Measurements from ENCODE around the gene GPC1.

GPC1 gene

DNA sequence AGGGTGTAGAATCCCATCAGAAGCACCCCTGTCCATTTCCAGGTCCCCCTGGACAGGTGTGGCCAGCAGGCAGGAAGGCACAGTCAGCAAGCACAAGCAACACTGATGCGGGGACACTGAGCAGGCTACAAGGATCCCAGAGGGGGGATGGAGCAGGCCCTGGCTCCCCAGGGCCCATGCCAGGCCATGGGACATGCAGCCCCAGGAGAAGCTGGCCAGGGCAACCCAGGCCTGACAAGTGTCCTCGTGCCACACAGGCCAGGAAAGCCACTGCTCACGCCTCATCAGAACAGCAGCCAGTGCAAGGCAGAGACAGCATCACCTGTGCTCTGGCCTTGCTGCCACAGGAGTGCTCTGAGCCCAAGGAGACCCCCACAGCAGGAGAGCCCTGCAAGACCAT lies 14.1 kb upstream of the GPC1 start:
- no peak overlapping the region for H3K27ac ChIP-seq
- no peaks in the 10 kb centered on the region for H3K27me3 ChIP-seq
- TF ChIP-seq, protein P1, sequence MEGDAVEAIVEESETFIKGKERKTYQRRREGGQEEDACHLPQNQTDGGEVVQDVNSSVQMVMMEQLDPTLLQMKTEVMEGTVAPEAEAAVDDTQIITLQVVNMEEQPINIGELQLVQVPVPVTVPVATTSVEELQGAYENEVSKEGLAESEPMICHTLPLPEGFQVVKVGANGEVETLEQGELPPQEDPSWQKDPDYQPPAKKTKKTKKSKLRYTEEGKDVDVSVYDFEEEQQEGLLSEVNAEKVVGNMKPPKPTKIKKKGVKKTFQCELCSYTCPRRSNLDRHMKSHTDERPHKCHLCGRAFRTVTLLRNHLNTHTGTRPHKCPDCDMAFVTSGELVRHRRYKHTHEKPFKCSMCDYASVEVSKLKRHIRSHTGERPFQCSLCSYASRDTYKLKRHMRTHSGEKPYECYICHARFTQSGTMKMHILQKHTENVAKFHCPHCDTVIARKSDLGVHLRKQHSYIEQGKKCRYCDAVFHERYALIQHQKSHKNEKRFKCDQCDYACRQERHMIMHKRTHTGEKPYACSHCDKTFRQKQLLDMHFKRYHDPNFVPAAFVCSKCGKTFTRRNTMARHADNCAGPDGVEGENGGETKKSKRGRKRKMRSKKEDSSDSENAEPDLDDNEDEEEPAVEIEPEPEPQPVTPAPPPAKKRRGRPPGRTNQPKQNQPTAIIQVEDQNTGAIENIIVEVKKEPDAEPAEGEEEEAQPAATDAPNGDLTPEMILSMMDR (IDR thresholded peaks at IDR 0.05): no peak
- no peak overlapping the region for H3K4me3 ChIP-seq (ENCODE audit: low read depth in 1 of 2, low read length in 1 of 2)
- H3K4me1 ChIP-seq (ENCODE audit: control insufficient read depth in 1 of 2, insufficient read depth in 1 of 2, low read depth in 1 of 2, low read length in 1 of 2): no peaks in the 10 kb centered on the region
- H3K36me3 ChIP-seq: no peaks in the 10 kb centered on the region
- H3K9me3 ChIP-seq: peaks cover 7% of the 10 kb centered on the region

DNA sequence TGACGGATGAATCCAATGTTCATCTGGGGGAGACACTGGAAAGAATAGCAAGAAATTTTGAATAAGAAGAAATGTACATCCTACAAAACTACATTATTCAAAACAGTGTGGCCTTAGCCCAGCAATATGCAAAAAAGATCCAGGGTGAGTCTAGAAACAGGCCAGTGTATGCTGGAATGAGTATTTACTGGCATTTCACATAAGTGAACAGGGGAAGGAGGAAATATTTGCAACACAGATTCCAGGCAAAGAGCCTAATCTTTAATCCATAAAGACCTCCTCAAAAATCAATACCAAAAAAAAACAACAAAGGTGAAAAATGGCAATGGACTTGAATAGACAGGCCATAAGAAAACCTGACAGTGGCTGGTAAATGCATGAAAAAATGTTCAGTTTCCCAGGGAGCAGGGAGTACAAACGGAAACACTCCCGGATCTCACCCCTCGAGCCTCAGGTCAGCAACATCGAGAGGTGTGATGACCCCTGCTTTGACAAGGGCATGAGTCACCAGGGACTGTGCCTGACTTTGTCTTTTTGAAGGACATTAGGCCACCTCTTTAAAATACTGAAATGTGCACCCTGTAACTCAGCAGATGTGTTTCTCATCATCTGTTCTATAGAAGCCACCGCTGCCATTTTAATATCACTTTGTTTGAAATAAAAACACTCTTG lies 12.7 kb upstream of the GPC1 start:
- Histone ChIP-seq H3K9me3 (peaks cover 7% of the 10 kb centered on the region), H3K27me3 (peaks cover under 1% of the 10 kb centered on the region), H3K4me3 (ENCODE audit: low read depth in 1 of 2, low read length in 1 of 2) (no peak overlapping the region), H3K27ac (no peak overlapping the region), H3K4me1 (ENCODE audit: control insufficient read depth in 1 of 2, insufficient read depth in 1 of 2, low read depth in 1 of 2, low read length in 1 of 2) (no peaks in the 10 kb centered on the region), H3K36me3 (no peaks in the 10 kb centered on the region)
- TF ChIP-seq, protein P1 (IDR thresholded peaks at IDR 0.05): no peak

DNA sequence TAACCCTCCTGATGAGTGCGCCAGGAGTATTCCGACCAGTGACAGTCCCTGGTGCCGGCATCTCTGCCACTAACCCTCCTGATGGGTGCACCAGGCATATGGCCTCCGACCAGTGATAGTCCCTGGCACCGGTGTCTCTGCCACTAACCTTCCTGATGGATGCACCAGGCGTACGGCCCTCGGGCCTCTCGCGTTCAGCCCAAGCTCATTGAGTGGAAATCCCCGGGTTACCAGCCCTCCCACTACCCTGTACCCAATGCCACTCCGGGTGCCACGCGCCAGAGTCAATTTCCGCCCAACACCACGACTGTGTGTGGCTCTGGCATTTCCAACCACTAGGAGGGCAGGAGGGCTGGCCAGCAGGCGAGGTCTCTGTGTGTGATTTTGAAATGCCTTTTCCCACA lies 11.7 kb upstream of the GPC1 start:
- no peaks in the 10 kb centered on the region for H3K36me3 ChIP-seq
- no peaks in the 10 kb centered on the region for H3K4me1 ChIP-seq (ENCODE audit: control insufficient read depth in 1 of 2, insufficient read depth in 1 of 2, low read depth in 1 of 2, low read length in 1 of 2)
- H3K27me3 ChIP-seq: peaks cover 5% of the 10 kb centered on the region
- TF ChIP-seq, protein P1 (IDR thresholded peaks at IDR 0.05): no peak
- no peak overlapping the region for H3K27ac ChIP-seq
- H3K4me3 ChIP-seq (ENCODE audit: low read depth in 1 of 2, low read length in 1 of 2): no peak overlapping the region
- peaks cover 7% of the 10 kb centered on the region for H3K9me3 ChIP-seq

DNA sequence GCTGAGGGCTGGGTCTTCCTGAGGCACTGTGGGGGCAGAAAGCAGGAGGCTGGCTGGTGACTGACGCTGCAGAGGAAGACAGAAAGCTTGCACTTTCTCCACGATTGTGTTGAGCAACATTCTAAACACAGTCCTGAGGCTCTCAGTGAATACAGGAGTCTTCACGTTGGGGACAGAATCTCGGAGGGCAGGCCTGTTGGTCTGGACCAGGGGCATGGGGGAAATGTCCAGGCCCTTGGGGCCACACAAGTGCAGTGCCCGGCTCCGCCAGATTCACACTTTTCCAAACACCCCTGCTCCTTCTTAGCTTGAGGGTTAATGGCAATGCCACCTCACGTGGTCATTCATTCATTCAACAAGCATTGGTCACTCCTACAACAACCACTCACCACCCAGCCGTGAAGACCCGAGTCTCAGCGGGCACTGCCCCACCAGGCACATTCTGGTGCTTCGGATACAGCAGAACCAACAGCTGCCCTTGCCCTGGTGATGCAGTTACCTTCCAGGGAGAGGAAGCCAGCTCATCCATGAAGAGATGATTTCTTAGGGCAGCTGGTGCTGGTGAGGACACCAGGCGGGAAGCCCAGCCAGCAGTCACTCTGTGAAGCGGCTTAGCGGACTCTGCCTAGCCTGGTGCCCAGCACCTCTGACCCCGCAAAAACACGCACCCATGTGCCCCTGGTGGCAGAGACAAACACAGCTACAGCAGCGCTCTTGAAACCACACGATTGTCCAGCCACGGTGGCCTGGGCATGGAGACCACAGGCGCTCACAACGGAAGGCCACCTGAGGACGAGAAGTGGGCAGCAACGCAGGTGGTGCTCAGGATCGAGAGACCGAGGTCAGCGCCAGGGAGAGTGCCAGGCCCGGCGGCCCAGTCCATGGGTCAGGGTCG lies 10.9 kb upstream of the GPC1 start:
- Histone ChIP-seq H3K27ac (no peak overlapping the region), H3K4me3 (ENCODE audit: low read depth in 1 of 2, low read length in 1 of 2) (no peak overlapping the region), H3K9me3 (peaks cover 7% of the 10 kb centered on the region), H3K36me3 (no peaks in the 10 kb centered on the region), H3K27me3 (peaks cover 5% of the 10 kb centered on the region), H3K4me1 (ENCODE audit: control insufficient read depth in 1 of 2, insufficient read depth in 1 of 2, low read depth in 1 of 2, low read length in 1 of 2) (no peaks in the 10 kb centered on the region)
- TF ChIP-seq, protein P1 (IDR thresholded peaks at IDR 0.05): no peak

DNA sequence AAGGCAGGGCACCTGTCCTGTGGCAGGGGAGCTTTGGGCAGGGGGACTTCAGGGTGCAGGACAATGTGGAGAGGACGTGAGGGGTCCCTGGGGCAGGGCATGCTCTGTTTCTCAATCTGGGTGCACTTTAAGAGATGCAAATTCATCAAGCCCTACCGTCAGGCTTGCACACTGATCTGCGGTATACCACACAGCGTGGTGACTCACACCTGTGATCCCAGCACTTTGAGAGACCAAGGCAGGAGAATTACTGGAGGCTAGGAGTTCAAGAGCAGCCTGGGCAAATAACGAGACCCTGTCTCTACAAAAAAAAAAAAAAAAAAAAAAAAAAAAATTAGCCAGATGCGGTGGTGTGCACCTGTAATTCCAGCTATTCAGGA lies 10.2 kb upstream of the GPC1 start:
- H3K36me3 ChIP-seq: no peaks in the 10 kb centered on the region
- peaks cover 7% of the 10 kb centered on the region for H3K9me3 ChIP-seq
- peaks cover 11% of the 10 kb centered on the region for H3K27me3 ChIP-seq
- H3K4me1 ChIP-seq (ENCODE audit: control insufficient read depth in 1 of 2, insufficient read depth in 1 of 2, low read depth in 1 of 2, low read length in 1 of 2): no peaks in the 10 kb centered on the region
- H3K4me3 ChIP-seq (ENCODE audit: low read depth in 1 of 2, low read length in 1 of 2): no peak overlapping the region
- TF ChIP-seq, protein P1 (IDR thresholded peaks at IDR 0.05): no peak
- H3K27ac ChIP-seq: no peak overlapping the region
